HFF-Myc (cell line): ENCODE data around the gene ZFP64.

Experiments used
- DNase-seq: peaks from one replicate; pipeline ENCODE4 v3.0.0-alpha.2; 2011; ENCODE audit warnings: low read depth; ENCODE audit errors: extremely low read depth
- H3K4me3 ChIP-seq: replicated peaks from 2 replicates; pipeline ENCODE4 v1.5.1; 2011; ENCODE audit warnings: low read depth, mild to moderate bottlenecking, control low read depth, low read length
- TF ChIP-seq, protein P1 (sequence below): IDR thresholded peaks from 2 replicates; pipeline ENCODE4 v1.5.1; 2012; ENCODE audit warnings: mild to moderate bottlenecking, low read depth, low read length, control low read depth; ENCODE audit errors: missing control alignments

Gene ZFP64

DNA sequence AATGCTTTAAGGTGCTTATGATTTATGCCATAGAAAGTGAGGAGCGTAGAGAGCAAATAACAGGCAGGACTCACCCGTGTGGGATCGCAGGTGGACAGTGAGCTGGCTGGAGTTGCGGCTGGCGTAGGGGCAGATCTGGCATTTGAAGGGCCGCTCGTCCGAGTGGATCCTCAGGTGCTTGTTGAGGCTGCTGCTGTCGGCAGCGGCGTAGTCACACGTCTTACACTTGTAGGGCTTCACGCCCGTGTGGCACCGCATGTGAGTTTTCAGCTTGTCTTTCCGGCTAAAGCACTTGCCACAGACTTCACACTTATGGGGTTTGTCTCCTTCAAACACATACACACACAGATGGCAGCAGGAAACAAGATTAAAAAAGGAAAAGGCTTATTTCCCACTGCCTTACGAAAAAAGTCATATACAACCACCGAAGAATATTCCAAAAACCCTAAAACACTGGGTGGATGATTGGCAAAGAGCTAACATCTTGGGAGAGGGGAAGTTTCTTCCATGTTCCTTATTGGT, 31.5 kb downstream of the ZFP64 start:
- H3K4me3 ChIP-seq = no peak overlapping the region
- TF ChIP-seq, protein P1, sequence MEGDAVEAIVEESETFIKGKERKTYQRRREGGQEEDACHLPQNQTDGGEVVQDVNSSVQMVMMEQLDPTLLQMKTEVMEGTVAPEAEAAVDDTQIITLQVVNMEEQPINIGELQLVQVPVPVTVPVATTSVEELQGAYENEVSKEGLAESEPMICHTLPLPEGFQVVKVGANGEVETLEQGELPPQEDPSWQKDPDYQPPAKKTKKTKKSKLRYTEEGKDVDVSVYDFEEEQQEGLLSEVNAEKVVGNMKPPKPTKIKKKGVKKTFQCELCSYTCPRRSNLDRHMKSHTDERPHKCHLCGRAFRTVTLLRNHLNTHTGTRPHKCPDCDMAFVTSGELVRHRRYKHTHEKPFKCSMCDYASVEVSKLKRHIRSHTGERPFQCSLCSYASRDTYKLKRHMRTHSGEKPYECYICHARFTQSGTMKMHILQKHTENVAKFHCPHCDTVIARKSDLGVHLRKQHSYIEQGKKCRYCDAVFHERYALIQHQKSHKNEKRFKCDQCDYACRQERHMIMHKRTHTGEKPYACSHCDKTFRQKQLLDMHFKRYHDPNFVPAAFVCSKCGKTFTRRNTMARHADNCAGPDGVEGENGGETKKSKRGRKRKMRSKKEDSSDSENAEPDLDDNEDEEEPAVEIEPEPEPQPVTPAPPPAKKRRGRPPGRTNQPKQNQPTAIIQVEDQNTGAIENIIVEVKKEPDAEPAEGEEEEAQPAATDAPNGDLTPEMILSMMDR = no peak
- no peak for DNase-seq

DNA sequence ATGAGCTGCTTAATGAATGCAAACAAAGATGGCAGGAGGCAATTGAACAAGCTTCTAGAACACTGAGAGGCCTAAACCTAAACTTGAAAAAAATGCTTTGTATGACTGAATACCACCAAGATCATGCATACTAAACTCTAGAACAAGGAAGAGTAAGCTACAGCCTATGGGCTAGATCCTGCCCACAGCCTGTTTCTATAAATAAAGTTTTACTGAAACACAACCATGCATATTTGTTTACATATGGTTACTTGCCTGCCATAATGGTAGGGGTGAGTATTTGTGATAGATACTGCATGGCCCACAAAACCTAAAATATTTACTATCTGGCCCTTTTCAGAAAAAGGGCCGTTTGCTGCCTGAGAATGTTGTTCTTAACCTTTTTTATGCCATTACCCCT, 37.0 kb downstream of the ZFP64 start:
- DNase-seq = no peak
- TF ChIP-seq, protein P1 = no peak
- no peak overlapping the region for H3K4me3 ChIP-seq

DNA sequence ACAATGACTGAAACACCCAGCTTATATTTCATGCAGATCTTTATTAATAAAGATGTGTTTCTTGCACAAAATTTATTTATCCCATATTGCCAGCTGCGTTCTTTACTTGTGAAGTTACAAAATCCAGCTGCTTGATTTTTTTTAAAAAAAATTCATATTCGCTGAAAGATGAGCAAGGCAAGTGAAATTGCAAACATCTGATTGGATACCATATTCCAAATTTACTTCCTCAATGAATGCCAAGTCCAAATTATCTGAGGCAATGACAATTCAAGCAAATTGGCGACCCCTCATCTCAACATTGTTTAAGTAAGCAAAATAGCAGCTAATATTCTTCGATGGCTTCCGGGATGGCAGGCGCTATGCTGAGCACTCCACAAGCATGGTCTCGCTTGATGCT, 37.7 kb downstream of the ZFP64 start:
- H3K4me3 ChIP-seq = no peak overlapping the region
- TF ChIP-seq, protein P1 = no peak
- DNase-seq = no peak

DNA sequence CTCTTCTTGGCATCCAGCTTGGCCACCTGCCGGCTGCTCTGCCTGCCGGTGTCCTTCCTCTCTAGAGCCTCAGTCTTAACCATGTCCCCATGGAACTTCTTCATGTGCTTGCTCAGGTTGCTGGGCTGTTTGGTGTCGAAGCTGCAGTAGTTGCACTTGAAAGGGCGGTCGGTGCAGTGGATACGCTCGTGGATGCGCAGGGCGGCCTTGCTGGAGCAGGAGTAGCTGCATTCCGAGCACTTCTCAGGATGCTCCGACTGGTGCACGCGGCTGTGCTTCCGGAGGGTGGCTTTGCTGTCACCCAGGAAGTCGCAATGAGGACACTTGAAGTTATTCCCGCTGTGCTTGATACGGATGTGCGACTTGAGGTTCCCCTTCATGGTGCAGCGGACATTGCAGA, 38.7 kb downstream of the ZFP64 start:
- TF ChIP-seq, protein P1 = no peak
- DNase-seq = no peak

DNA sequence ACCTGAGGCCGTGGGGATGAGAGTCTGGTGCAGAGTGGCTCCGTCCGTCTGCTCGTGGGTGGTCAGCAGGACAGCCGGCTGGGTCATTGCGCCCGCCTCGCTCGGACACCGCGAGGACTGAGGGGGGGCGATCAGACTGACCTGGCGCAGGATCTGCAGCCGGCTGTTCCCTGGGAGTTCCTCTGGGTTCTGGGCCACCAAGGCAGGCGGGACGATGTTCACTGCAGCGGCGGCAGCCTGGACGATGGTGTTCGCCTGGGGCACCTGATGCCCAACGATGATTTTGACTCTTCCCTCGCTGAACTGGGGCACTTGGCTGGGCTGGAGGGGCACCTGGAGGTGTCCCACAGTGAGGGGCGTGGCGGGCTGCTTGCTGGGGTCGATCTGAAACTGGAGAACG, 39.2 kb downstream of the ZFP64 start:
- TF ChIP-seq, protein P1 = no peak
- H3K4me3 ChIP-seq = no peak overlapping the region

More for the DNA sequence above, 38.7 kb downstream of the ZFP64 start:
- H3K4me3 ChIP-seq = no peak overlapping the region

DNA sequence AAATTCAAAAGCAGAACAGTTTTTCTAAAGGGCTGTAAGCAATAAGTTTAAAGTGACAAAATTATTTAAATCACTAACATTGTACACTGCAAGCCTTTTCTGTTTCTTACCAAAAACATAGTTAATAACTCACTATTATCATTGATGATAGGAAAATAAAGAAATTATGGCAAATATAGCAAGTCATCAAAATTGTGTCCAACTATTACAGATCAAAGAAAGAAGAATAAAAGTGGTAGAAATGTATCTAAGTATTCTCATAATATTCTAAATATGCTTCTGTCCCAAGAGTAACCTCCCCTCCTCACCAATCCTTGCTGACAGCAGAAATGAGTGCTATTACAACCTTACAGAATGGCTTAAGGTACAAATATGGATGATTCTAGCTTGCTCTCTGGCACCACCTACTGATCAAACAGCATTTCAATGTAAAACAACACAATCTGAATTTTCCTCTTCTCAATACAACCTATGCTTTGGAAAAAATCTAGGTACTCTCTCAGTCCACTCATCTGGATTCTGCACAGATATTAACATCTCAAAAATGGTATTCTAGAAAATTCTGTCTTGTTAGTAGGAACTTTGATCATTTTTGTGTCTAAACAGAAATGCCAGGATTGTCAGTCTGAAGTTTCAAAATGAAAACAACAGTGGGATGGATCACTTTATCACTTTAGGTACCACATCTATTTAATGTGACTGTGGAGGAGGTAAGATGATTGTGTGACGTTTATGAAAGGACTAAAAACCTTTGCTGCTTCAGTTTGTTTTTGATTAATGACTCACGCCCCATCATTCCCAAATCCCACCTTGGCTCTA, 40.9 kb downstream of the ZFP64 start:
- H3K4me3 ChIP-seq = no peak overlapping the region
- DNase-seq = peak; percentile 41
- TF ChIP-seq, protein P1 = peak; percentile 75

More for the DNA sequence above, 39.2 kb downstream of the ZFP64 start:
- no peak for DNase-seq
